GM10248 (cell line): ENCODE measurements around the gene FAM174C.

Experiments
- CTCF ChIA-PET: fragments of 300-600 bp; sonication (Branson Sonifier 250); formaldehyde crosslinking; extraction: SDS; loops from one replicate; lab custom pipeline; 2021; ENCODE audit warnings: antibody characterized with exemption; lab: Yijun Ruan, JAX
- POLR2A ChIA-PET: fragments of 350-650 bp; sonication (Branson Sonifier 250); formaldehyde crosslinking; extraction: SDS; loops from one replicate; lab custom pipeline; 2020; ENCODE audit warnings: antibody characterized with exemption; lab: Yijun Ruan, JAX
- DNase-seq: peaks from one replicate; pipeline ENCODE4 v3.0.0; 2012; ENCODE audit errors: extremely low spot score
- TF ChIP-seq, protein P1 (sequence below): IDR thresholded peaks from 2 replicates; pipeline ENCODE4 v1.5.1; 2012; ENCODE audit warnings: mild to moderate bottlenecking, low read depth; ENCODE audit errors: extremely low read depth, missing control alignments, control extremely low read depth

Gene FAM174C

DNA sequence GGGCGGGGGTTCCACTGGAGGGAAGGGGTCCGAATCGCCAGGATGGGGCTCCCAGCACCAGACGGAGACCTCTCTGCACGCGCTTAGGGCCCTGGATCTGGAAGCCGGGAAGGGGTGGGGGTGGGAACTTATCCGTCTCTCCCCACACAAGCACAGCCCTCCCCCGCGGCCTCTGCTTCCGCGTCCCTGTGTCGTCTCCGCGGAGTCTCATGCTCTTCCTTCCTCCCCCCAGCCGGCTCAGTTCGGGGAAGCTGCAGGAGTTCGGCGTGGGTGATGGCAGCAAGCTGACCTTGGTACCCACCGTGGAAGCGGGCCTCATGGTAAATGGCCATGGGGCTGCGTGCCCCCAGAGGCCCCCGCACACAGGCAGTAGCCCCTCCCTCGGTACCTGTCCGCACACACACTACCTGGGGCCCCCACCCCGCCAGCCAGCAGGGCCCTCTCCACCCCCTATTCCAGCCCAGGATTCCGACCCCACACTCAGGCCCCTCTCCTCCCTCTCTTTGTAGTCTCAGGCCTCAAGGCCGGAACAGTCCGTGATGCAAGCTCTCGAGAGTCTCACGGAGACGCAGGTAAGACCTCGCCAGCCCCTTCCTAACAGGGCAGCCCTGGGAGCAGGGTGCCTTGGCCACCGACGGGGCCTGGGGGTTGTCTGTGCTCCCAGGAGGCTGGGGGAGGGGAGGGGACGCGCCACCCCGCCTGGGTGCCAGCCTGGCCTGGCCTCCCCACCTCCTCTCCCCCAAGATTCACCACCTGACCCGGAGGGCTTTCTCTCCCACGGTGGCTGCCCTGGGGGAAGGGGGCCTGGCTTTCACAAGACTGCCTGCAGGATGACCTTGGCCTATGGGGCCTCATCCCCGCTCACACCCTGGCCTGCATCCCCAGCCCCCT is 23.8 kb upstream of the FAM174C start:
- TF ChIP-seq, protein P1, sequence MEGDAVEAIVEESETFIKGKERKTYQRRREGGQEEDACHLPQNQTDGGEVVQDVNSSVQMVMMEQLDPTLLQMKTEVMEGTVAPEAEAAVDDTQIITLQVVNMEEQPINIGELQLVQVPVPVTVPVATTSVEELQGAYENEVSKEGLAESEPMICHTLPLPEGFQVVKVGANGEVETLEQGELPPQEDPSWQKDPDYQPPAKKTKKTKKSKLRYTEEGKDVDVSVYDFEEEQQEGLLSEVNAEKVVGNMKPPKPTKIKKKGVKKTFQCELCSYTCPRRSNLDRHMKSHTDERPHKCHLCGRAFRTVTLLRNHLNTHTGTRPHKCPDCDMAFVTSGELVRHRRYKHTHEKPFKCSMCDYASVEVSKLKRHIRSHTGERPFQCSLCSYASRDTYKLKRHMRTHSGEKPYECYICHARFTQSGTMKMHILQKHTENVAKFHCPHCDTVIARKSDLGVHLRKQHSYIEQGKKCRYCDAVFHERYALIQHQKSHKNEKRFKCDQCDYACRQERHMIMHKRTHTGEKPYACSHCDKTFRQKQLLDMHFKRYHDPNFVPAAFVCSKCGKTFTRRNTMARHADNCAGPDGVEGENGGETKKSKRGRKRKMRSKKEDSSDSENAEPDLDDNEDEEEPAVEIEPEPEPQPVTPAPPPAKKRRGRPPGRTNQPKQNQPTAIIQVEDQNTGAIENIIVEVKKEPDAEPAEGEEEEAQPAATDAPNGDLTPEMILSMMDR, result no peak
- CTCF ChIA-PET, result interaction anchor here (3.3 kb wide), 1 partner anchor 15 kb away, joined by 28 read pairs; no protein-coding TSS in a partner anchor
- DNase-seq, result no peak
- POLR2A ChIA-PET, result interaction anchor here (2.7 kb wide), 1 partner anchor 18 kb away, joined by 18 read pairs; the partner anchor contains the start of gene CIRBP

DNA sequence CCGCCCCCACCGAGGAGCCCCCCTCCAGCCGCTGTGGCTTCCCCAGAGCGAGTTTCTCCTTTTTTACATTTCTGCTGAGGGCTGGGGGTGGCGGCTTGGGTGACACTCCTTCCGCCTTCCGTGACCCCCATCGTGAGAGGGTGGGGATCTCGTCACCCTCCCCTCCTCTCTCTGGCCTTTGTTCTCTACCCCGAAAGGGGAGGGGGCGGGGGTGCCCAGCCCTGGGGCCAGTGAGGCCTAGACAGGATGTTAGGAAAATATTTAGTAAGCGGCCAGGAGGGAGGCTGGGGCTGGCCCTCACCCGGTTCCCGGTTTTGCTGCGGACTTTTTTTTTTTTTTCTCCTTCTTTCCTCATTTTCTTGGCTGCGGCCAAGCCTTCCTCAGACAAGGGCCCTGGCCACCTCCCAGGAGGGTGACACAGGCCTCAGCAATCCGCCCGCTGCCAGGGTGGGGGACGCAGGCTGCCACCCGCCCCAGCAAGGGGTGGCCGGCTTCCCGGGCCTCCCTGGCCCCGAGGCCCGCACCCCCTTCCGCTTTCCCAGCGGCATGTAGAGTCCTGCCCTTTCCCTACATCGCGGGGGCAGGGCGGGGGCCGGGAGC is 23.0 kb upstream of the FAM174C start:
- ChIA-PET CTCF (interaction anchor here (1.0 to 18.0 kb wide), 4 partner anchors 10 to 17 kb away, joined by 3 to 491 read pairs (median 18); partner anchors contain the start of genes ATP5F1D, CBARP and CIRBP), POLR2A (interaction anchor here (0.7 to 2.7 kb wide), 3 partner anchors 13 to 22 kb away, joined by 3 to 18 read pairs (median 4); partner anchors contain the start of gene CIRBP)
- no peak for DNase-seq
- TF ChIP-seq, protein P1, result no peak

GRCh38 chr19:1252821-1253513 is 22.4 kb upstream of the FAM174C start:
- TF ChIP-seq, protein P1, result no peak

DNA sequence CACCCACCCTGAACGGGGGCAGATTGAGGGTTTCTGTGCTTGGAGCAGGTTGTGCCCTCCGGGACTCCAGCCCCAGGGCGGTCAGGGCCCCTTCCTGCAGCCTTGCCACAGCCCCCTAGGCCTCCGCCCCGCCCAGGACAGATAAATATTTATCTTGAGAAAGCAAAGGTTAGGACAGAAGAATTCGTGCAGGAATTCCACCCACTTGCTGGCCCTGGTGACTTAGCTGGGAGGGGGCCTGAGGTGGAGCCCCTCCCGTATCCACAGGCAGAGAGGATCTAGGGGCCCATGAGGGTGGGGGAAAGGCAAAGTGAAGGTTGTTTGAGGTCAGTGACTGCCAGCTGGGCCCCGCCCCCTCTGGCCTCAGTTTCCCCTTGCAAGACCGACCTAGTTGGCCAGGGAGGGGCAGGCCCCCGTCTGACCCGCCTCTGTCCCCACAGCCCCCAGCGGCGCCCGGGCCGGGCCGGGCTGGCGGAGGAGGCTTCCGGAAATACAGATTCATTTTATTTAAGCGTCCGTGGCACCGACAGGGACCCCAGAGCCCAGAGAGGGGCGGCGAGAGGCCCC is 21.7 kb upstream of the FAM174C start:
- no peak for DNase-seq
- ChIA-PET POLR2A (interaction anchor here (0.7 to 2.7 kb wide), 4 partner anchors 12 to 22 kb away, joined by 4 to 18 read pairs (median 4); partner anchors contain the start of genes CIRBP and FAM174C), CTCF (interaction anchor here (1.0 to 18.0 kb wide), 4 partner anchors 8 to 15 kb away, joined by 3 to 491 read pairs (median 18); partner anchors contain the start of genes ATP5F1D, CBARP and CIRBP)
- TF ChIP-seq, protein P1, result no peak

More at GRCh38 chr19:1252821-1253513, 22.4 kb upstream of the FAM174C start:
- ChIA-PET POLR2A (interaction anchor here (0.7 to 2.7 kb wide), 5 partner anchors 12 to 23 kb away, joined by 3 to 18 read pairs (median 4); partner anchors contain the start of genes CIRBP and FAM174C), CTCF (interaction anchor here (1.0 to 18.0 kb wide), 4 partner anchors 9 to 16 kb away, joined by 3 to 491 read pairs (median 18); partner anchors contain the start of genes ATP5F1D, CBARP and CIRBP)
- no peak for DNase-seq

DNA sequence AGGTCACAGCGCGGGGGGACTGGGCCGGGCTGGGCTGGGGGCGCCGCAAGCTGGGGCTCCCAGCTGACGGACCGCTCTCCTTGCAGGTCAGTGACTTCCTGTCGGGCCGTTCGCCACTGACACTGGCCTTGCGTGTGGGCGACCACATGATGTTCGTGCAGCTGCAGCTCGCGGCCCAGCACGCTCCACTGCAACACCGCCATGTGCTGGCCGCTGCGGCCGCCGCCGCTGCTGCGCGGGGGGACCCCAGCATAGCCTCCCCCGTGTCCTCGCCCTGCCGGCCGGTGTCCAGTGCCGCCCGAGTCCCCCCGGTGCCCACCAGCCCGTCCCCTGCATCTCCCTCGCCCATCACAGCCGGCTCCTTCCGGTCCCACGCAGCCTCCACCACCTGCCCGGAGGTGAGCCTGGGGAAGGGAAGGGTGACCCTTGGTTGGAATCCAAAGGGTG is 21.2 kb upstream of the FAM174C start:
- no peak for DNase-seq
- CTCF ChIA-PET, result interaction anchor here (3.3 to 18.0 kb wide), 2 partner anchors 11 to 12 kb away, joined by 28 to 491 read pairs; partner anchors contain the start of genes ATP5F1D and CBARP
- POLR2A ChIA-PET, result no interaction called here
- TF ChIP-seq, protein P1, result no peak
